NCI-H2227 (cell line): ENCODE measurements around the gene SYT1.
"Not testable (repeated sequence)": the region's sequence is repeated elsewhere in the genome, so short reads cannot be mapped to it uniquely, and the experiment has no call there.

Experiments
- DNase-seq: peaks from one replicate; lab custom pipeline; 2025; ENCODE audit not compliant: unreplicated experiment; lab: John Stamatoyannopoulos, UW

SYT1 gene

GRCh38 chr12:79199166-79199565, 334.6 kb downstream of the SYT1 start:
- no peak for DNase-seq

- DNase-seq: peak; percentile 81
Observed at GRCh38 chr12:79200176-79200575, 335.6 kb downstream of the SYT1 start.

GRCh38 chr12:79203058-79203647, 338.6 kb downstream of the SYT1 start:
- no peak for DNase-seq

- no peak for DNase-seq
Observed at GRCh38 chr12:79206871-79207270, 342.3 kb downstream of the SYT1 start.

GRCh38 chr12:79210403-79210802, 345.8 kb downstream of the SYT1 start:
- DNase-seq: not testable (repeated sequence)

GRCh38 chr12:79217306-79217705, 352.7 kb downstream of the SYT1 start:
- DNase-seq: no peak

- no peak for DNase-seq
Observed at GRCh38 chr12:79223210-79223609, 358.6 kb downstream of the SYT1 start.

- DNase-seq: no peak
Observed at GRCh38 chr12:79223761-79224160, 359.2 kb downstream of the SYT1 start.

- DNase-seq: no peak
Observed at GRCh38 chr12:79227091-79227490, 362.5 kb downstream of the SYT1 start.

- no peak for DNase-seq
Observed at GRCh38 chr12:79227646-79228045, 363.1 kb downstream of the SYT1 start.

GRCh38 chr12:79233341-79233781, 368.8 kb downstream of the SYT1 start:
- DNase-seq: no peak

- no peak for DNase-seq
Observed at GRCh38 chr12:79236920-79237319, 372.3 kb downstream of the SYT1 start.

GRCh38 chr12:79238246-79238645, 373.7 kb downstream of the SYT1 start:
- DNase-seq: no peak

GRCh38 chr12:79247494-79247893, 382.9 kb downstream of the SYT1 start:
- no peak for DNase-seq

GRCh38 chr12:79250186-79250585, 385.6 kb downstream of the SYT1 start:
- DNase-seq: no peak

- DNase-seq: no peak
Observed at GRCh38 chr12:79250960-79251755, 386.6 kb downstream of the SYT1 start.

GRCh38 chr12:79252358-79253075, 387.9 kb downstream of the SYT1 start:
- no peak for DNase-seq

GRCh38 chr12:79255288-79255687, 390.7 kb downstream of the SYT1 start:
- no peak for DNase-seq

- no peak for DNase-seq
Observed at GRCh38 chr12:79260923-79261322, 396.3 kb downstream of the SYT1 start.

GRCh38 chr12:79262938-79263337, 398.4 kb downstream of the SYT1 start:
- DNase-seq: no peak

GRCh38 chr12:79266343-79267144, 402.0 kb downstream of the SYT1 start:
- DNase-seq: no peak
